GM18861 (cell line): ENCODE measurements around the gene DTD2.

ENCODE experiments used
- ATAC-seq: cut with Tn5 transposase; IDR thresholded peaks from one replicate; pipeline ENCODE4 v1.9.1; 2021; ENCODE audit not compliant: unreplicated experiment

DTD2 gene

GRCh38 chr14:31405599-31406232 is 51.6 kb downstream of the DTD2 start:
- no peak for ATAC-seq

GRCh38 chr14:31405106-31405505 is 52.2 kb downstream of the DTD2 start:
- no peak for ATAC-seq

GRCh38 chr14:31403707-31404106 is 53.6 kb downstream of the DTD2 start:
- ATAC-seq: no peak

GRCh38 chr14:31402764-31403439 is 54.4 kb downstream of the DTD2 start:
- no peak for ATAC-seq

- no peak for ATAC-seq
Observed at GRCh38 chr14:31401369-31401932, 55.9 kb downstream of the DTD2 start.

GRCh38 chr14:31400031-31400638 is 57.2 kb downstream of the DTD2 start:
- ATAC-seq: no peak
